Stimulated activated CD8-positive, alpha-beta memory T cell treated with anti-CD3 and anti-CD28 coated beads, Interleukin-15, amount 100 ng/mL, for 4 hours (primary cell): ENCODE results near the gene PARD6A.
A peak's percentile ranks its signal among the peaks of the same experiment; 100 is the strongest.

Experiments used
- DNase-seq, 2 donors: peaks; one replicate each; pipeline ENCODE4 v3.0.0-alpha.2; 2020; ENCODE audit warnings: low read depth in 2 of 2

Gene PARD6A

DNA sequence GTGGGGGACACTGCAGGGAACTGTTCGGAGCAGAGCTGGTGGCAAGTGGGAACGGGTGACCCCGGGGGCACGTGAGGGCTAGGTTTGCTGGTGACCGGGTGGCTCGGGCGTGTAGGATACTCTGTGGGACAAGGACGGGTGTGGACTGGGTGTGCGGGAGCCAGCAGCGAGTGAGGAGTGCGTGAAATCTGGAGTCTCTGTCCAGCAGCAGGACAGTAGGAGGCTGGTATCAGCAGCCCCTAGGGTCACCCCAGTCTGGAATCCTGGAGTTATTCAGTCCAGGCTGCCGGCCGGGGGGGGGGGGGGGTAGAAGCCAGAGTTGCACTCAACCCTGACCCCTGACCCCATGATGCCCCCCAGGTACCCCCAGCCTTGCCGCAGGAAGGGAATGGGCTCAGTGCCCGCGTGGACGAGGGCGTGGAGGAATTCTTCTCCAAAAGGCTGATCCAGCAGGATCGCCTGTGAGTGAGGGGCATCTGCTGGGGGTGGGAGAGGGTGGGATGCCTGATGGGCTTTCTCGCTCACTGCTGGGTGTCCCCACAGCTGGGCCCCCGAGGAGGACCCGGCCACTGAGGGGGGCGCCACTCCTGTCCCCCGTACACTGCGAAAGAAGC lies 6.9 kb upstream of the PARD6A start:
- no peak for DNase-seq

DNA sequence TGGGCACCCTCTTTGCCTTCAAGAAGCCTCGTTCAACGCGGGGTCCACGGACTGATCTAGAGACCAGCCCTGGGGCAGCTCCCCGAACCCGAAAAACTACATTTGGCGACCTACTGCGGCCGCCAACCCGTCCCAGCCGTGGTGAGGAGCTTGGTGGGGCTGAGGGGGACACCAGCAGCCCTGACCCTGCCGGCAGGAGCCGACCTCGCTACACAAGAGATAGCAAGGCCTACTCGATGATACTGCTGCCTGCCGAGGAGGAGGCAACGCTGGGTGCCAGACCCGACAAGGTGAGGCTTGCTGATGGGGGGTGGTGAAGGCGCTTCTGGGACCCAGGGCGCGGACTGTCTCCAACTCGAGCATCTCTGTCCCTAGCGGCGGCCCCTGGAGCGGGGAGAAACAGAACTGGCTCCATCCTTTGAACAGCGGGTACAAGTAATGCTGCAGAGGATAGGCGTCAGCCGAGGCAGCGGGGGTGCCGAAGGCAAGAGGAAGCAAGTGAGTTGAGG lies 6.3 kb upstream of the PARD6A start:
- DNase-seq = no peak

DNA sequence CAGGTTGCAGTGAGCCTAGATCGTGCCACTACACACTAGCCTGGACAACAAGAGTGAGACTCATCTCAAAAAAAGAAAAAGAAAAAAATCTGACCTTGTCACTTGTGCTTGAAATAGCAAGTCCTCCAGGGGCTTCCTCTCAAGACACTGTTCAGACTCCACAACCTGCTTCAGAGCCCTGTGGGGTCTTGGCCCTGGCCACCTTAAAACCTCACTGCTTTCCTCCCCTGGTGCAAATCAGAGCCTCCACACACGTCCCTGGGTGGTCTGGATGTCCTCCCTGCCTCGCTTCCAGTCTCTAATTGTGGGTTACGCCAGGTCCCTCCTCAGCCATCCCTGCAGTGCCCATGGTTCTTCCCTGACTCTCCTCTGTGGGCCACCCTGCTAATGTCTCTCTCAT lies 5.4 kb upstream of the PARD6A start:
- no peak for DNase-seq

DNA sequence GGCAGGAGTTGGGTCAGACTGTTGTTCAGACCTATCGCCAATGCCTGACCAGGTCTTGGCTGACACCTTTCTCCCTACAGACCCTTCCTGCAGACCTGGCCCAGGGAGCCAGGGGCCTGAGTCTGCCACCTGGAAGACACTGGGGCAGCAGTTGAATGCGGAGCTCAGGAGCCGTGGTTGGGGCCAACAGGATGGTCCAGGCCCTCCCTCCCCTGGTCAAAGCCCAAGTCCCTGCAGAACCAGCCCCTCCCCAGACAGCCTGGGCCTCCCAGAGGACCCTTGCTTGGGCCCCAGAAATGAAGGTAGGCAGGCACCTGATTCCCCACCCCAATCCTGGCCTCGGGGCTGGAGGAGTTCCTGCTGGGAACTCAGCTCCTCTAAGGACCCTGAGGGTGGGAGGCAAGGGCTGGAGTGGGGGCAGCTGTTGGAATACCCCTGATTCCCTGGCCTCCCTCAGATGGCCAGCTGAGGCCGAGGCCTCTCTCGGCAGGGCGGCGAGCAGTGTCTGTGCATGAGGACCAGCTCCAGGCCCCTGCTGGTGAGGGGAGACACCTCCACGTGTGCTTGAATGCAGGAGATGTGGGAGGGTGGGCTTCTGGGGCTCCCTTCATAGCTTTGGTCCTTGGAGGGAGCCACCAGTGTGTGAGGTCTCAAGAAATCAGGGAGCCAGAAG lies 4.3 kb upstream of the PARD6A start:
- DNase-seq = no peak

DNA sequence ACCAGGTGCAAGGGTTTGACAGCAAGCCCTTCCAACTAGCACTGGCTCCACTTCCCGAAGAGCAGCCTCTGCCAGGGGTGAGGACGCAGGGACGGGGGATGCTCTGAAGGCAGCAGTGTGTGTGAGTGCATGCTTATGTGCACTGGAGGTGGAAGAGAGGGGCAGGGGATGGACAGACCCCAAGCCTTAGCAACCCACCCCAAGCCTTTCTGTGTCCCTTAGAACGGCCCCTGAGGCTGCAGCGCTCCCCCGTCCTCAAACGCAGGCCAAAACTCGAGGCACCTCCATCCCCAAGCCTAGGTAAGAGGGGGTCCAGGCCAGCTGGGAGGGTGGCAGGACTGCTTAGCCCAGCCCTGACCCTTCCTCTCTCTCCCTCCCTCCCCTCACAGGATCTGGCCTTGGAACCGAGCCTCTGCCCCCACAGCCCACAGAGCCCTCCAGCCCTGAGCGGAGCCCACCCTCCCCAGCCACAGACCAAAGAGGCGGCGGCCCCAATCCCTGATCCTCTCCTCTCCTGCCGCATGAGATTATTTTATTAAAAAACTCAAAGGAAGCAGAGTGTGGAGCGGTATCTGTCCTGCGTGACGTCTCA lies 3.6 kb upstream of the PARD6A start:
- no peak for DNase-seq

DNA sequence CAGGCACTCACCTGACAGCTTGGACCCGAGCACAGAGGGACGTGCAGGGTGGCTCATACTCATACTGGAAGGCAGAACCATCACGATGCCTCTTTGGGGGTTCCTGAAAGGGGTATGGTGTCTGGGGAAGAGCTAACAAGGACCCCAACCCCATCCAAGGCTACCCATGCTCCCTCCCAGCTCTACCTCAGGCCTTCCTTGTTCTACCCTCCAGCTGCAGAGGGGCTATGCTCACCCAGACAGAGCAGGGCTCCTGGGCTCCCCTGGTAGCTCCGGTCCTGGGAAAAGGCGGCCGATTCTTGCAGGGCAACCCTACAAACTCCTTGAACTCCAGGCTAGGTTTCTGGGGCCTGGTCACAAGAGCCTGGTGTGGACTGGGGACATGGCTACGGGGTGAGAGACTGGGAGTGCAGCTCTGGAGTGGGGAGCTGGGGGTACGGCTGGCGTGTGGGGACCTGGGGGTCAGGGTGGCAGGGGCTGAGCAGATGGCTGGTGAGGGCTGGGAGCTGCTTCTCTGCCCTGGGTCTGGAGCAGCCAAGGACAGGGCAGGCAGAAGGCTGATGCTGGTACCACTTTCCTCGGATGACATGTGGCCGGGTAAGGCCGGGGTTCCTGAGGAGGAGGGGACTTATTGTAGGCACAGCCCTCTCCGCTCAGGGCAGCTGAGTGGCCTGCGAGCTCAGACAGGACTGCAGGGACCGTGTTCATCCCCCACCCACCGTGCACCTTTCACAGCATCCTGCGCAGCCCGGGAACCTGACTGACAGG lies 2.8 kb upstream of the PARD6A start:
- DNase-seq = no peak

DNA sequence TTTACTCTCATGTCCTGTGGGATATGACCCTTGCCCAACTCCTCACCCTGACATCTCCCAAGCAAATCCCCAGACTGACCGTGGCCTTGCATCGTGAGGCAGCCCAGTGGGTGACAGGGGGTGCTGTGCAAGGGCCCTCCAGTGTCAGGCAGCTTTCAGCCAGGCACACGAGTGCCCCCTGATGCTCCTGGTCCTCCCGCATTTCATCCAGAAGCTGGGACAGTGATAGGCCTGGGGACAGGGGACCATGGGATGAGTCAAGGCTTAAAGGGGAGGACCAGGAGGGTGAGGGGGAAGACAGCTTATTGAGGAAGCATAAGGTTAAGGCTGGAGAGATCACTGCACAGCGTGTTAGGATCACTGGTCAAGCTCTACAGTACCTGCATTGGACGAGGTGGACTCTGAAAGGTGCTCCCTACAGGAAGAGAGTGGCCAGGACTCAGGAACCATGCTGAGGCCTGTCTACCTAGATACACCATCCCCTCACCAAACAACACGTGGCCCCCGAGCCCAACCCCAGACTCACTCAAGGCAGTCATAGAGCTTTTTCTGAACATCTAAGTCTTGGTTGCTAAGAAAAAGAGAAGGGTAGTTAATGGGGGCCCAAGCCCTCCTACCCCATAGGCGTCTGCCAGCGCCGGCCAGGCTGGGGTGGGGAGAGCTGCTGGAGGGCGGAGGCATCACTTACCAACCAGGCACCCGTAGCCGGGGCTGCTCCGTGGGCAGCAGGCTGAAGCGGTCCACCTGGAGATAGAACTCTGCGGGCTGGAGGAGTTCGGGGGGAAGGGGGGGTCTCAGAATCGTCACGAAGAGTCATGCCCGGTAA lies 1.7 kb upstream of the PARD6A start:
- DNase-seq = no peak

DNA sequence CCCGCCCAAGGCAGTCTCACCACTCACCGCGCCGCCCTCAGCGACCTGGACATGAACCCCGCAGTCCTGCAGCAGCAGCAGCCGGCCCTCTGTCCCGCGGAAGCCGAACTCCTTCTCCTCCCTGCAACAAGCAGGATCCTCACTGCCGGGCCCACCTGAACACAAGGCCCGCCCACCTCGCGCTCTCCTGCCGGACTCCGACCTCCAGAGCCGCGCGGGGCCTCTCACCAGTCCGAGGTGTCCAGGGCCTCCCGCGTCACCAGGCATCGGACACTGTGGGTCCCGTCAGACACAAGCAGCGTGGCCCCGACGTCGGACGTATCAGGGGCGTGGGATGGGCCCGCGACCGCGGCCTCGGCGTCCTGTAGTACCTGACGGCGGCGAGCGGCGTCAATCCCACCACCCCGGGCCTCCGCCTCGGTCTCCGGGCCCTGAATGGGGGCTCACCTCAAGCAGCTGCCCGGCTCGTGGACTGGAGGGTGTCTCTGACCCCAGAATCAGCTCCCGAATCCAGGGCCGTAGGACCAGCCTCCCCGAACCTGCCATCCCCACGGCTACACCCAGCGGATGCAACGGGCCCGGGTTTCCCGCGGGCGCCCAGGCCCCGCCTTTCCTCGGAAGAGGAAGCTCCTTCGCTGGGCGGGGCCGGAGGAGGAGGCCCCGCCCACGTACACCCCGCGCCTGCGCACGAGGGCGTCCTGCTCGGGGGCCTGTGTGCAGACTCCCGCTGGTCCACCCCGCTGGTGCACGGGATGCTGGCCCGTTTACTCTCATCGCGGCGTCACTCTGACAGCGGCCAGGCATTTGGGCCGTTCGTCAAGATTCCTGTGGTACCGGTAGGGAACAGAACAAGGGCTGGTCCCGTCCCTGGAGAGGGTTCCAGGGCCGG lies 841 bp upstream of the PARD6A start, which contains the start of gene ACD:
Gene ACD, minus strand, starts transcription at position 586 of the 889 bp plus-strand sequence. Its CDS starts 40 bp downstream, at position 546.
- peak; percentile 83 to 84 for DNase-seq

DNA sequence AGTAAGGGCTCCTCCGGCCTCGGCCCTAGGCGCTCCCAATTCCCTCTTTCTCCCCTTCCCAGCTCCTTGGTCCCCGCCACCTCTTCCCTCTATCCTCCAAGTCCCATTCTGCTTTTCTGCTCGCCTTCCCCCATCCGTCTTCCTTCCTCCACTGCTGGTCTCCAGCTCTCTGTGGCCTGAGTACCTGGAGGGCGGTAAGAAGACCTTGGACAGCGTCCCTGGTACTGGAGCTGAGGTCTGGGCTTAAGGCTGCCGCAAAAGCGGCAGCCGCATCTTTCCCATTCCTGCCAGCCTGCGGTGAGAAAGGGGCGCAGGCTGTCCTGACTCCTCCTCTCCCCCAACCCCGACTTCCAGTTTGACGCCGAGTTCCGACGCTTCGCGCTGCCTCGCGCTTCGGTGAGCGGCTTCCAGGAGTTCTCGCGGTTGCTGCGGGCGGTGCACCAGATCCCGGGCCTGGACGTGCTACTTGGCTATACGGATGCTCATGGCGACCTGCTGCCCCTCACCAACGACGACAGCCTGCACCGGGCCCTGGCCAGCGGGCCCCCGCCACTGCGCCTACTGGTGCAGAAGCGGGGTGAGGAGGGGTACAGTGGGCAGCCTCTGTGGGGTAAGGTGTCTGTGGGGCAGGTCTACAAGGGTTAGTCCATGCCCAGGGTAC lies 471 bp downstream of the PARD6A start:
- no peak for DNase-seq

DNA sequence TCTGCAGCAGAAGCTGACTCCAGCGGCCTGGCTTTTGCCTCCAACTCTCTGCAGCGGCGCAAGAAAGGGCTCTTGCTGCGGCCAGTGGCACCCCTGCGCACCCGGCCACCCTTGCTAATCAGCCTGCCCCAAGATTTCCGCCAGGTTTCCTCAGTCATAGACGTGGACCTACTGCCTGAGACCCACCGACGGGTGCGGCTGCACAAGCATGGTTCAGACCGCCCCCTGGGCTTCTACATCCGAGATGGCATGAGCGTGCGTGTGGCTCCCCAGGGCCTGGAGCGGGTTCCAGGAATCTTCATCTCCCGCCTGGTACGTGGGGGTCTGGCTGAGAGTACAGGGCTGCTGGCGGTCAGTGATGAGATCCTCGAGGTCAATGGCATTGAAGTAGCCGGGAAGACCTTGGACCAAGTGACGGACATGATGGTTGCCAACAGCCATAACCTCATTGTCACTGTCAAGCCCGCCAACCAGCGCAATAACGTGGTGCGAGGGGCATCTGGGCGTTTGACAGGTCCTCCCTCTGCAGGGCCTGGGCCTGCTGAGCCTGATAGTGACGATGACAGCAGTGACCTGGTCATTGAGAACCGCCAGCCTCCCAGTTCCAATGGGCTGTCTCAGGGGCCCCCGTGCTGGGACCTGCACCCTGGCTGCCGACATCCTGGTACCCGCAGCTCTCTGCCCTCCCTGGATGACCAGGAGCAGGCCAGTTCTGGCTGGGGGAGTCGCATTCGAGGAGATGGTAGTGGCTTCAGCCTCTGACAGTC lies 1.3 kb downstream of the PARD6A start:
- no peak for DNase-seq

DNA sequence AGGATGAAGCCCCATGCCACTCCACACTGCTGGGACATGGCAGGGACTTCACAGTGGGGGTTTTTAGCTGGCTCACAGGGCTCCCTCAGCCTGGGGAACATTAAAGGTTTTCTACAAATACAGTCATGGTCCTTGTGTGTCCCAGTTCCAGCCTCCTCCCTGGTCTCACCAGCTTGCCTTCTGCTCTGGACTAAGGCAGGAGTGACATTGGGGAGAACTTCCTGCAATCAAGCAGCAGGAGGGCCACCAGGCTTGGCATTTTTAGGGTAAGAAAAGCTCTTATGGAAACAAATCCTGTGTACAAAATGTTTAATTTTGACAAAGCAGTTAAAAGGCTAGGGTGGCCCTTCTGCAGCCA lies 1.9 kb downstream of the PARD6A start:
- DNase-seq = no peak

DNA sequence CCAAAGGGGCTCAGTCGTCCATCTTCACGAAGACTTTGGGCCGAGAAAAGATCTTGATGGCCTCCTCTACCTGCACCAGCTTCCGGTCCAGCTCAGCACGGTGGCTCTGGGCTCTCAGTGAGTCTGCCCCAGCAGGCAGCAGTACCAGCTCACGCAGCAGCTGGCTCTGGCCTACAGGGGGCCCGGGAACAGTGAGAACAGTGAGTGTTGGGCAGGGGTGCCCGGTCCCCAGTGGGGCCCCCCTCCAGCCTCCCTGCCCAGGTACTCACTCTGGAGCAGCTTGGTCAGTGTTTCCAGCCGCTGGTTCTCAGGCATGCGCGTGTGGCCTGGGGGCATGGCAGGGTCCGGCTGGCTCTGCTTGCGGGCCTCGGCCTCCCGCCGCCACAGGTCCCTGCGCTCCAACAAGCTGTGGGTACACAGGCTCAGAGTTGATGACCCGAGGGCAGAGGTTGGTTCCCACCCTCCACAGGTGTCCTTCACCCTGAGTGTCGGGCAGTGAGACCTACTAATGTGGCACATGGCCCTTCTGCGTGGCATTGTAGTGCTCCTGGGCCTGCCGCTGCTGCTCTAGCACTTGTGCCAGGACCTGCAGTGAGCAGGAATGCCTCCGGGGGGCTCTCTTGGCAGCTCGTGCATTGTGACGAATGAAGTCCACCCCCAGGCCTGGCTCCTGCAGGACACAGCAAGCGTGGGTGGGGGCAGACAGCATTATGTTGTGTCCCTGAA lies 2.6 kb downstream of the PARD6A start:
- DNase-seq = no peak

DNA sequence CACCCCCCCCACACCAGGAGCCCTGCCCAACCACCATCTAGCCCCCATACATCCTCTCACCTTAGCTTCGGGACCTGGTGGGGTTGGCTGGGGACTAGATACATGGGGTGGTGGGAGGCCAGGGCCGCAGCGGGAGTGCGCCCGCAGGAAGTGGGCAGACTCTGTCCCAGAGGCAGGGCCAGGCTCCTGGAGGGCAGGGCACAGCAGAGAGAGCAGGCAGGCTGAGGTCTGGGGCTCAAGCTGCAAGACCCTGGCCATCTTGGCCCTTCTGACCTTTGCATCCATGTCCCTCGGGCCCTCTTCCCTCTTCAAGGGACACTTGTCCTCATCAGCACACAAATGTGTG lies 3.1 kb downstream of the PARD6A start:
- DNase-seq = no peak

DNA sequence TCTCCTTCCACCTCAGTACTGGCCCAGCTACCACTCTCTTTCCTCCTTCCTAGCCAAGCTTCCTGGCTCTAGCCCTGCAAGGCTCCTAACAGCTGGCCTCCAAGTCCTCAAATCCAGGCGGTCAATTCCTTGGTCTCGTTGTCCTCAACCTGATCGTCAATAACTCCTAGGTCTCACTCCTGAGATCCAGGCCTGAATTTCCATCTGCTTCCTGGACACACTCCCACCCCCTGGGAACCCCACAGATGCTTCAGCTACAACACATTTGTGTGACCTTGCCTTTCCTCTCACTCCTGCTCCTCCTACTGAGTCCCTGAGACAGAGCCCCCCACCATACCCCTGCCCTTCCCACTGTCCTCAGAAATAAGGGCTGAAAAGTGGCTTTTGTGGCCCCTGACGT lies 3.5 kb downstream of the PARD6A start:
- DNase-seq = no peak

DNA sequence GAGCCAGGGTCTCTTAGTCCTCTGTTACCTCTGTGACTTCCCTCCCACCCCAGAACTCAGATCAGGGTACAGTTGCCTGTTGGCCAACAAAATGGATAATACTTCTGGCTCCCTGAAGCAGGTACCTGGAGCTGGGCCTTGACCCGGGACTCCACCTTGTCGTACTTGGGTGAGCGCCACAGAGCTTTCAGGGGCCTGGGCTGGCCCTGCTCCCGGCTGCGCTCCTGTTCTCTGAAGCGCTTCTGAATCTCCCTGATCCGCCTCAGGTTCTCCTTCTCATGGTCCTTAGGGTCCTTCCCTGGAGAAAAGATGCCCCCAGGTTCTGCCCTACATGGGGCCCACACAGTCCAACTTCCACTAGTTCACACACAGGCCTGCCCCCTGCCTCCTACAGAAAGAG lies 4.1 kb downstream of the PARD6A start:
- DNase-seq = no peak

DNA sequence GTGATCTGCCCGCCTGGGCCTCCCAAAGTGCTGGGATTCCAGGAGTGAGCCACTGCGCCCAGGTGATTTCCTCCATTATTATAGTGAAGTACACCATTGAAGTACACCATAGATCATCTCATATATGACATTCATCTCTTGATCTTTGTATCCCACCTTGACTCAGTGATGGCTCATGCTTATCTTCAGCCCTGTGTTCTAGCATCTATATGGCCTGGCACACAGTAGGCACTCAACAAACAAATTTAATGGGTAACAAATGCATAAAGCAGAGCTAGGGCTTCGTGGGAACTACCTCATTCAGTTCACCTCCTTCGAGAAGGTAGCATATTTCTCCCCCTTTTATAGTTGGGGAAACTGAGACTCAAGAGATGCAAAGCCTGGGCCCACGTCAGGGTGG lies 4.8 kb downstream of the PARD6A start:
- DNase-seq = no peak

DNA sequence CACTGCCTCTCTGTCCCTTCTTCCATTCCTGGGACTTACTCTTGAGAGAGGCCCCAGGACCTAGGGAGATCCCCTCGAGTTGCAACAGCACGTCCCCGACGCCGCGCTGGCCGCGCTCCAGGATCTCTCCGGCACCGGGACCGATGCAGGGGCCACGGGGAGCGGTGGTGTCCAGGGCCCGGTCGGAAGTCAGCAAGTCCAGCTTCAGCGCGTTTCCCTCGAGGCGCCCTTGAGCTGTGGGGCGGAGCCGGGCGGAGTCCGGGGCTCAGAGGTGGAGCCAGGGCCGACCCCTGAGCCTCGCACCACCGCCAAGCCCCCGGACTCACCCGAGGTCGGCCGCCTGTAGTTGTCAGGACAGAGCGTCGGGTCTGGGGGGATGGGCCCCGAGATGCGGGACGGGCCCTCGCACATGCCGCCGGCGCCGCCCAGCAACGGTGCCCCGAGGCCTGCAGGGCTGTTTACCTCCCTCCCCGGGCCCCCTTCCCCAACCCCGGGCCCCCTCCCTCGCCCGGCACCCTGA lies 5.3 kb downstream of the PARD6A start:
- DNase-seq = no peak
